Endothelial cell of hepatic sinusoid (primary cell): ENCODE data around the gene ENTPD8.

Source experiments
- in situ Hi-C: cut with HindIII; loops from 2 replicates; pipeline ENCODE4 v1.10.0; 2017; ENCODE audit warnings: low sequenced_read_pairs

ENTPD8 gene

GRCh38 chr9:137448602-137448962 is 7.4 kb upstream of the ENTPD8 start:
- in situ Hi-C loops, result no loop called here

DNA sequence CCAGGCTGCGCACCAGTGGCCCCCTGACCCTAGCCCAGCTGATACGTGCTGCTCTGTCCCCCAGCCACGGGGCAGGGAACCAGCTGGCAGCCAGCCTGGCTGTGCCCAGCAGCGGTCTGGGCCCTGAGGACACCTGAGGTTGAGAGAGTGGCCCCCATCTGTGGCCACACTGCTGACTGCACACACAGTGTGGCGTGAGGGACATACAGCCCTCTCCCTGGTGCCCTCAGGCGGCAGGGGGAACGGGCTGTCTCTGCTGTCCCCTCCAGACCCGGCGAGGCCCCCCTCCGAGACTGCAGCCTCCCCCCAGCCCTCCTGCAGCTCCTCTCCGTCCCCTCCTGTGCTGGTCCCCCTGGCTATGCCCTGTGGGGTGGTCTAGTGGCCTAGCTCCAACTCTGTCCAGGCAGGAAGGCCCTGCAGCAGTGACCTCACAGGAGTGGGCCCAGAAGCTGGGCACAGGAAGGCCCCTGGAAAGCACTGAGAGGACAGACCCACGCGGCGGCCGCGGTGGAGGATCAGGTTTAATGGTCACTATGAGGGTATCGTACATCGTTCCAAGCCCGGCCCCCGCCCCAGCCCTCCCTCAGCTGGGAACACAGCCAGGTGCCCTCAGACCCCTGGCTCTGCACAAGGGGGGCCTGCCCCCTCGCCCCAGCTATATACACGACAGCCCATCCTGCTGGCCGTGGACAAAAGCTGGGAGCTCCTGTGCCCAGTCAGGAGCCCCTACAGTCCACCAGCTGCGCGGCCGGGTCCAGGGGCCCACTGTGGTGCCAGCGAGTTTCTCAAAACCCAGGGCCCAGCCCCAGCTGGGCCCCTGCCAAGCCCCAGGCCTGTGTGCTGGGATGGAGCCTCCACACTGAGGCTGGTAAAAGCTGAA is 6.8 kb upstream of the ENTPD8 start:
- in situ Hi-C loops, result no loop called here

- in situ Hi-C loops, result no loop called here
Observed at GRCh38 chr9:137446851-137447471, 5.8 kb upstream of the ENTPD8 start.

GRCh38 chr9:137445930-137446431 is 4.8 kb upstream of the ENTPD8 start:
- in situ Hi-C loops, result no loop called here

- in situ Hi-C loops, result no loop called here
Observed at GRCh38 chr9:137445275-137445807, 4.2 kb upstream of the ENTPD8 start.

GRCh38 chr9:137444106-137444790 is 3.1 kb upstream of the ENTPD8 start:
- in situ Hi-C loops, result no loop called here

DNA sequence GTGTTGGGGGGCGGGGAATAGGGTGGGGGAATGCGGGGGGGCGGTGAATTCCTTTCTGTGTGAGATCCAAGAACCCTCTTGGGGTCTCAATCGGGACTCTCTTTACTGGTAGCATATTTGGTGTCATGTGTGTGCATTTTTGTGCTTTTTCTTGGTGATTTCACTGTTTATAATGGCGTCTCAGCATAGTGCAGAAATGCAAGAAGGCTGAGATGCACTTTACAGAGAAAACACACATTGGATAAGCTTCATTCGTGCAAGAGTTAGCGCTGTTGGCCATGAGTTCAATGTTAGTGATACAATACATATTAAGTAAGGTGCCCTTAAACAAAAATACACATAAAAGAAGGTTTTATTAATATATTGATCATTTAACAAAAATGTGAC is 771 bp upstream of the ENTPD8 start:
- in situ Hi-C loops, result no loop called here

DNA sequence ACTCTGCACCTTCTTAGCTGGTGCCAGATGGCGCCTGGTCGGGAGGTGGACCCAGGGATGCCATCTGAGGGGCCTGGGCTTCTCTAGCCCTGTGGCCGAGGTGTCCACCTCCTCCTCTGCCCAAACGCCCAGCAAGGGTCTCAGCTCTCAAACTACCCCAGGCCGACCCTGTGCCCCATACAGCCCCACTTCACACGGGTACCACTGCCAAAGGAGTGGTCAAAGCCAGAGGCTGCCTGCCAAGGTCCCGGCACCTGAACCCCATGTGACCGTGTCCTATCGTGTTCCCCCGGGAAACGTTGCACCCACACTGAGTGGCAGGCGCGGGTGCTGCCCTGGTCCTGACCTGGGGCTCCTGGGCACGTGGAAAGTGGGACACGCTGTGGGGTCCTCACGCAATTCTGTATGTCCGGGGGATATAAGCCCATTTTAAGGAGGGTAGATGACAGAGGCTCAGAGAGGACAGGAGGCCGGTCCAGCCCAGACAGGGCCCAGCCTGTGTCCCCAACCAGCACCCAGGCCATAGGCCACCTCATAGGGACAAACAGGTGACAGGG is 1.9 kb downstream of the ENTPD8 start:
- in situ Hi-C loops, result no loop called here

DNA sequence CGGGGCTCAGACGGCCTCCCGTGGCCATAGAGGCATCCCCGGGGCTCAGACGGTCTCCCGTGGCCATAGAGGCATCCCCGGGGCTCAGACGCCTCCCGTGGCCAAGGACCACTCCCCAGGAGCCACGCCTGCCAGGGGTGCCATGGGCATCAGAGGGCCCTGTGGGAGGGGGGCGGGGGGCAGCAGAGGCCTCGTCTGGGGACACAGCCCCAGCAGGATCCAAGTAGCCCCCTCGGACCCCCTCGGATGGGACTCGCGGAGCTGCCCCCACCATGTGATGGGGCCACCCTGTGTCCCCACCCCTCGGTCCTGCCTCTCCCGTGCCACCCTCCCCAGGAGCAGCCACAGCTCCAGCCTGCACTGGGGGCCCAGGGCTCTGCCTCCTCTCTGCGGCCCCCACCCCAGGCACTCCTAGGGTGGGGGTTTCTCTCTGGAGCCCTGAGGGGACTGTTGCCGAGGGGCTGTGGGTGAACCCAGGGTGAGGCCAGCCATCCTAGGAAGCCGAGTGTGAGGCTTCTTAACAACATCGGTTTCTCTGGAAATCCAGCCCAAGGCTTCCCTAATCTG is 2.5 kb downstream of the ENTPD8 start:
- in situ Hi-C loops, result no loop called here

GRCh38 chr9:137437691-137438590 is 3.2 kb downstream of the ENTPD8 start:
- in situ Hi-C loops, result no loop called here

DNA sequence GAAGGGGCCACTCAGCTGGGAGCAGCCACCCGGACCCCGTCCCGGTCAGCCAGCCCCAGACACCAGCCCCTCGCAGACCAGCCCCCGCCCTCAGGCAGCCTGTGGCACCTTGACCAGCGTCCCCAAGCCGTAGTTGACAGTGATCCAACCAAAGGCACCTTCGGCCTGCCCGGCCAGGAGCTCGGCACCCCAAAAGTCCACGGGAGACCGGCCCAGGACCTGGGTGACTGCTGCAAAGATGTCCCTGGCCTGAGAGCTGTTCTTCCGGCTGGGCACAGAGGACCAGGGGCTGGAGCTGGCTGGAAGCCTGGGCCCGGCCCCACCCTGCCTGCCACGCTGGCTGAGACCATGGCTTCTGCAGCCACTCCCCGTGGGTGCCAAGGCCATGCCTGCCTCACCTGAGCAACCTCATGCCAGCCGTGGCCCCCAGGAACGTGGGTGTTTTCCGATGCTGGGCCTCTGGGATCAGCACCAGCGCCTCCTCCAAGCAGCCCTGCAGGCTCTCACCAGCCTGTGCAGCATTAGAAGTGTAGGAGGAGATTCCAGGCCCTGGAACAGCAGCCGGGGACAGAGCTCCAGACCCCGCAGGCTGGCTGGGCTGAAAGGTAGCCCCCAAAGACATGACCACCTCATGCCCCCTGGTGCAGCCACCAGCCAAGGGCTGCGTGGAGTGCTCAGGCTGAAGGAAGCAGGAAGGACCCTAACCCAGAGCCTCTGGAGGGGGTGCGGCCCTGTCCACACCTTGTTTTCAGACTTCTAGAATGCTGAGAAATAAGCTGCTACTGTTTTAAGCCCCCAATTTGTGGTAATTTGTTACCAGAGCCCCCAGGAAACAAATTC is 4.2 kb downstream of the ENTPD8 start:
- in situ Hi-C loops, result no loop called here

- in situ Hi-C loops, result no loop called here
Observed at GRCh38 chr9:137435980-137436760, 5.0 kb downstream of the ENTPD8 start.

GRCh38 chr9:137435381-137435891 is 5.7 kb downstream of the ENTPD8 start:
- in situ Hi-C loops, result no loop called here

DNA sequence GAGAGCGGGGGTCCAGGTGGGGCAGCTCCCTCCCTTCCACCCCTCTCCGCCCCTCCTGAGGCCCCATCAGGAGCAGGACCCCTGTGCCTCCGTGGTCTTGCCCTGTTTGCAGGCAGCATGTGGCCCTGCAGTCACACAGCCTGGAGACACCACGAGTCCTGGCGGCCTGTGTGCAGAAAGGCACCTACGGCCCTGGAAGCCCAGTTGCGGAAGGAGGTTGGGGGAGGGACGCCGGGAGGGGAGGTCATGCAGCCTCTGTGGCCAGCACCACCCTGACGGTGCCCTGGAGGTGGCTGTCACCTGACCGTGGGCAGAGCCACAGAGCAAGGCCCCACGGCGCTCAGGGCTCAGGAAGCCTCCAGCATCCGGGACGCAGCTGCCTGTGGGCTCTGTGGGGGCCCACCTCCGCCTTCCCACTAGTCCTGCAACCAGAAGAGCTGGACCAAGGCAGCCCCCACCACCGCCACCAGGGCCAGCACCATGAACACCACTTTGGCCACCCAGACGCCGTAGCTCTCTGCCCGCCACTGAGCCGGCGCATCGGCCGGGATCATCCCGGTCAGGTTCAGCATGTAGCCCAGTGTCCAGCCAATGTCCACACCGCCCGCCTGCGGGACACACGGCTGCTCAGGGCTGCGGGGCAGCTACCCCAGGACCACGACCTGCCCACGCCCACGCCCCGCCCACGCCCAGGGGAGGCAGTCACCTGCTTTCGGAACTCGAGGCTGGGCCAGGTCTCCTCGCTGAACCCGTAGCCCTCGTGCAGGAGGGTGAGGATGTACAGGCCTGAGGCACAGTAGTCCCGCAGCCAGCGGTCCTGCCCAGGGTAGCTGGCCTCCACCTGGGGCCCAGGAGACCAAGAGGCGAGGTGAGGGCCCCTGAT is 6.4 kb downstream of the ENTPD8 start:
- in situ Hi-C loops, result no loop called here

- in situ Hi-C loops, result no loop called here
Observed at GRCh38 chr9:137433916-137434431, 7.2 kb downstream of the ENTPD8 start.

- in situ Hi-C loops, result no loop called here
Observed at GRCh38 chr9:137433349-137433915, 7.7 kb downstream of the ENTPD8 start.
